Ammon's horn (tissue), 1 donor: ENCODE measurements around the gene TCEA3.

Experiments
- DNase-seq: peaks from one replicate; pipeline ENCODE4 v3.0.0-alpha.2; 2016; ENCODE audit warnings: low spot score

The TCEA3 gene

GRCh38 chr1:23446661-23447310 is 22.2 kb upstream of the TCEA3 start:
- DNase-seq: peak; percentile 21

GRCh38 chr1:23444596-23445390 is 20.2 kb upstream of the TCEA3 start:
- DNase-seq: no peak

- DNase-seq: peak; percentile 59
These were observed 19.6 kb upstream of the TCEA3 start for GRCh38 chr1:23444104-23444533.

GRCh38 chr1:23442751-23443150 is 18.2 kb upstream of the TCEA3 start:
- no peak for DNase-seq

- DNase-seq: no peak
These were observed 17.0 kb upstream of the TCEA3 start for GRCh38 chr1:23441446-23442148.

- DNase-seq: no peak
These were observed 14.0 kb upstream of the TCEA3 start for GRCh38 chr1:23438545-23438944.

- DNase-seq: no peak
These were observed 12.8 kb upstream of the TCEA3 start for GRCh38 chr1:23437355-23437664.

GRCh38 chr1:23436520-23437354 is 12.2 kb upstream of the TCEA3 start:
- no peak for DNase-seq

- no peak for DNase-seq
These were observed 9.8 kb upstream of the TCEA3 start for GRCh38 chr1:23434260-23434775.

- DNase-seq: no peak
These were observed 8.6 kb upstream of the TCEA3 start for GRCh38 chr1:23433122-23433521.

- DNase-seq: no peak
These were observed 6.9 kb upstream of the TCEA3 start for GRCh38 chr1:23431431-23431830.

- no peak for DNase-seq
These were observed 6.3 kb upstream of the TCEA3 start for GRCh38 chr1:23430803-23431202.

- DNase-seq: no peak
These were observed 3.8 kb upstream of the TCEA3 start for GRCh38 chr1:23428136-23428905.

- no peak for DNase-seq
These were observed 3.0 kb upstream of the TCEA3 start for GRCh38 chr1:23427550-23427949.

- DNase-seq: no peak
These were observed 2.3 kb upstream of the TCEA3 start for GRCh38 chr1:23426828-23427227.

GRCh38 chr1:23425193-23425494 is 596 bp upstream of the TCEA3 start:
- no peak for DNase-seq

- DNase-seq: no peak
These were observed 894 bp downstream of the TCEA3 start for GRCh38 chr1:23423415-23424292.

- DNase-seq: no peak
These were observed 1.6 kb downstream of the TCEA3 start for GRCh38 chr1:23422941-23423340.

GRCh38 chr1:23422241-23422877 is 2.2 kb downstream of the TCEA3 start:
- DNase-seq: no peak

GRCh38 chr1:23421753-23422240 is 2.8 kb downstream of the TCEA3 start:
- DNase-seq: peak; percentile 35
